Middle frontal gyrus (tissue), 1 donor: Measurements from ENCODE around the gene CT83.

Experiments
- DNase-seq: peaks from one replicate; pipeline ENCODE4 v3.0.0-alpha.2; 2015; ENCODE audit warnings: low spot score; ENCODE audit errors: extremely low spot score

Gene CT83, protein sequence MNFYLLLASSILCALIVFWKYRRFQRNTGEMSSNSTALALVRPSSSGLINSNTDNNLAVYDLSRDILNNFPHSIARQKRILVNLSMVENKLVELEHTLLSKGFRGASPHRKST

GRCh38 chrX:116462822-116463221, at the start of gene CT83:
TSS of gene CT83 (minus strand) at chrX:116462976. CDS start at chrX:116462856, 120 bp downstream.
- DNase-seq, result no peak

DNA sequence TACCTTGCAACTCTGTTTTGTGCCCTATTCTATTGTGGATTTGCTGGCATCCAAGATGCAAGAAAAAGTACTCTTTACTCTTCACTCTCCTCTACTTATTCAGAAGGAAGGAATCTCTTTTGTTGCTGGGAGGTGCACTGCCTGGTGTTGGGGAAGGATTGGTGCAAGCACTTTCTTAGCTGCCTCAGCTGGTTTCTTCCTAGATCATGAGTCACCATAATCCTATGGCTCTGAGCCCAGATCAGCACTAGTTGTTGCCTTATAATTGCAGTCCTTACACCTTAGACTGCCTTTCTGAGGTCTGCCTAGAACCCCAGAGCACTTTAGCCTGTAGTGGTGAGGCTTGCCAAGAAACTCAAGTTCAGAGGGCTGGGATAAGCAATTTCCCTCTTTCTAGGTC, 37.0 kb upstream of the CT83 start:
- no peak for DNase-seq

DNA sequence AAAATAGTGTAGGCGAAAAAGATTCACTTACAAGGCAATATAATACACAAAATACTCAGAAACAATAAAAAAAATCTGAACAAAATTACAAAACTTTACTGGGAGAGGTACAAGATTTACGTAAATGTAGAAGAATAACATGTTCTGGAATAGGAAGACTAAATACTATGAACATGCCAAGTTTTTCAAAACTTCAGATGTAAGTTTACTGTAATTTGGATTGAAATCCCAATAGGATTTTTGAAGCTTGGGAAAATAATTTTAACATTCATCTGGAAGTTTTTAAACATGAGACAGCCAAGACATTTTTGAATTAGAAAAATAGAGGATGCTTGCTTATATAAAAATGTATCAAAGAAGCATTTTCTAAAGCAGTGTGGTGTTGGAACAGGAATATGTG, 30.5 kb upstream of the CT83 start:
- DNase-seq, result no peak

DNA sequence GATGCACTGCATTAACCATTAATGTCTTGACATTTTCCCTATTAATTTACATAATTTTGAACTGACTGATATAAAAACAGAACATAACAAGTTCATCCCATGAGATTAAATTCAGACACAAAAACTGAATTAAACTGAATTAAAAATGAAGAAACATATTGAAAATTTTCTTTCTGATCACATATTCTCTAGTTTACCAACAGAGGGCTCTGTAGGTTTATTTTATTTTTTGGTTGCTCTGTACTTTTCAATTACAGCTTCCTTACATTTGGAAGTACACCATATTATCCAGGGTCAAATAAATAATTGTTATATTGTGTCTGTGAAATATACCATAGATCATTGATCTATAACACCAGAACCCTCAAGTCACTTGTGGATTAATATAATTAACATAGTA, 27.3 kb upstream of the CT83 start:
- DNase-seq, result no peak

GRCh38 chrX:116480059-116480458, 17.3 kb upstream of the CT83 start:
- DNase-seq, result no peak

DNA sequence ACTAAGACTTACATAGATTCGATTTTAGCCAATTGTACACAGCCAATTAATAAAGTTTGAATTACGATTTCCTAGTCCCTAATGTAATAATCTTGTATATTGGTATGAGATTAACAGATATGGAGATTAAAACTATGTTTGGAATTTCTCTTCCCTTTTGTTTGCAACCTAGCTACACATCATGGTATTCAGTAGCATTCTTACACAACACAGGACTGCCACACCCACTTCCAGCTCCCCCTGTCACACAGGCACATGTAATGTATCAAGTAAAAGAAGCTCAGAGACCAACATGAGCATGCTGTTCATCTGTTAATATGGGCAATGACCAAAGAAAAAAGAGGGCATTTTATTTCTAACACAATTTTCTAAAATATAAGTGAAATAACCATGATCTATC, 13.6 kb downstream of the CT83 start:
- DNase-seq, result no peak

DNA sequence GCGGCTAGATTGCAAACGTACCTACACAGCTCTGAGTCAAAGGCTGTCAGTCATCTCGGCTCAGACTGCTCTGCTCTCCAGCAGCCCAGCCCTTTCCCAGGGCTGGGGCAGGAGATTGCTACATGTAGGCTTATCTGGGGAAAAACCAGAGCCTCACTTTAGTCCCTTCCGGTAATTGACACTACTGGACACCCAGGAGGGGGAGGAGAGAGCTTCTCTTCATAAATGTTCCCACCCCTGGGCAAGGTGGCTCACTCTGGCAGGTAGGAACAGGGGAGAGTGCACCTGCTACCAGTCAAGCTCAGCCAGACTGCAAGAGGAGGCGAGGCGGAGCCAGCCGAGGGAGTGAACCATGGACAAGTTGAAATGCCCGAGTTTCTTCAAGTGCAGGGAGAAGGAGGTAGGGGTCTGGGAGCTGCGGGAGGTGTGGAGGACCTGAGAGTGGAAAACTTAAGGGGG, 26.4 kb downstream of the CT83 start, which contains the start of gene SLC6A14:
SLC6A14 (plus strand) TSS at position 249 of the 459 bp plus-strand sequence; CDS start at position 353, 104 bp downstream.
- no peak for DNase-seq

GRCh38 chrX:116435597-116435996, 27.2 kb downstream of the CT83 start:
- DNase-seq, result no peak

- DNase-seq, result no peak
Observed at GRCh38 chrX:116427978-116428377, 34.8 kb downstream of the CT83 start.

DNA sequence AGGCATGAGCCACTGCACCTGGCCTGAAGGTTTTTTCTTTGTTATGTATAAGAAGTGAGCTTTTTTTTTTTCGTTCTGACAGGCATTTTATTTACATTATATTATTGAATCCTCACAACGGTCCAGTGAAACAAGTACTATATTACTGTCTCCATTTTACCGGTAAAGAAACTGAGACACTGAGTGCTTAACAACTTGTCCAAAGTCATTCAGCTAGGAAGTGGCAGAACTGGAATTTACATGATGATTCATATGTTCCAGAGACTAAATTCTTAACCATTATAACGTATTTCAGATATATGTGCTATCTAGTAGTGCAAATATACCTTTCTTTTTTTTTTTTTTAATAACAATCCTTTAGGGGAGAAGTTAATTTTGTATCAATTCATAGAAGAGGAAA, 44.8 kb downstream of the CT83 start:
- DNase-seq, result no peak

DNA sequence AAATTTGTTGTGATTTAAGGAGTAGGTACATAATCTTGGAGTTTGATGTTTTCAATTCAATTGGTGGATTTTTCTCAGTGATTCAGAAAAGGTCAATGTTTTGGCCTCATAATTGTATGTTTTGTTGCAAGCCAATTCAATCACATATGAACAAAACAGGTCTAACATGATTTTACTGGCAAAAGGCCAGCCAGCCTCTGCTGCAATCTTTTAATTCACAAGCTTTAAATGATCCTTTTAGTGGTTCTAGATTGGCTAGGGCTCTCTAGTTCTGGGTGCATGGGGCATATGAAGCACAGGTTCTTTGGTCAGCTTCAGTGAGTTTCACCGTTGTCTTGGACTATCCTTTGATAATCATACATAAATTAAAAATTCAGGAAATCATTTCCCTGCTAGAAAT, 45.6 kb downstream of the CT83 start:
- DNase-seq, result no peak

- DNase-seq, result no peak
Observed at GRCh38 chrX:116413273-116413672, 49.5 kb downstream of the CT83 start.
